OCI-LY1 (cell line): Measurements from ENCODE around the gene KCNIP4.

Experiments
- H2AFZ ChIP-seq: fragments of 200-600 bp; sonication (generic), shearing (Covaris generic); 2 replicates; pipeline ENCODE4 v1.6.0; 2014; ENCODE audit warnings: antibody characterized with exemption, mild to moderate bottlenecking, low read length
- H3F3A ChIP-seq: fragments of 200-600 bp; sonication (generic), shearing (Covaris generic); 2 replicates; pipeline ENCODE4 v1.6.0; 2014; ENCODE audit warnings: mild to moderate bottlenecking, antibody characterized with exemption, low read length, moderate library complexity; ENCODE audit not compliant: insufficient read depth
- H3K27ac ChIP-seq: fragments of 200-600 bp; sonication (generic); 2 replicates; pipeline ENCODE4 v1.5.1; 2014; ENCODE audit warnings: low read length, mixed run types, mild to moderate bottlenecking, low read depth; ENCODE audit not compliant: poor library complexity, severe bottlenecking
- H3K27me3 ChIP-seq: fragments of 200-600 bp; sonication (generic); 2 replicates; pipeline ENCODE4 v1.6.0; 2014; ENCODE audit warnings: antibody characterized with exemption, mild to moderate bottlenecking, low read length, moderate library complexity; ENCODE audit not compliant: insufficient read depth
- H3K36me3 ChIP-seq: fragments of 200-600 bp; sonication (generic); 2 replicates; pipeline ENCODE4 v1.6.1; 2014; ENCODE audit warnings: mild to moderate bottlenecking, antibody characterized with exemption, low read length, moderate library complexity, mixed read lengths; ENCODE audit not compliant: insufficient read depth
- H3K4me1 ChIP-seq: fragments of 200-600 bp; sonication (generic); 2 replicates; pipeline ENCODE4 v1.5.1; 2014; ENCODE audit warnings: mild to moderate bottlenecking, low read length, moderate library complexity; ENCODE audit not compliant: insufficient read depth, severe bottlenecking
- H3K4me2 ChIP-seq: fragments of 200-600 bp; sonication (generic), shearing (Covaris generic); 2 replicates; pipeline ENCODE4 v1.6.1; 2014; ENCODE audit warnings: low read length
- H3K4me3 ChIP-seq: fragments of 200-600 bp; sonication (generic); 2 replicates; pipeline ENCODE4 v1.5.1; 2014; ENCODE audit warnings: low read length, low read depth, mild to moderate bottlenecking, mixed read lengths; ENCODE audit not compliant: poor library complexity, severe bottlenecking
- H3K79me2 ChIP-seq: fragments of 200-600 bp; shearing (Covaris generic); 2 replicates; pipeline ENCODE4 v1.6.1; 2016; ENCODE audit warnings: mixed run types, low read length, mixed read lengths; ENCODE audit not compliant: insufficient read depth
- H3K9ac ChIP-seq: fragments of 200-600 bp; sonication (generic), shearing (Covaris generic); 2 replicates; pipeline ENCODE4 v1.6.1; 2014; ENCODE audit warnings: mild to moderate bottlenecking, low read length, mixed read lengths
- H3K9me2 ChIP-seq: fragments of 200-600 bp; sonication (generic), shearing (Covaris generic); 2 replicates; pipeline ENCODE4 v1.6.1; 2014; ENCODE audit warnings: low read depth, mild to moderate bottlenecking, low read length, mixed read lengths
- H3K9me3 ChIP-seq: fragments of 200-600 bp; shearing (Covaris generic); 2 replicates; pipeline ENCODE4 v1.6.1; 2014; ENCODE audit warnings: low read length, mixed read lengths
- H4K20me1 ChIP-seq: fragments of 200-600 bp; sonication (generic), shearing (Covaris generic); 2 replicates; pipeline ENCODE4 v1.6.0; 2016; ENCODE audit warnings: mild to moderate bottlenecking, low read length; ENCODE audit not compliant: insufficient read depth
- CTCF ChIP-seq: fragments of 200-600 bp; sonication (generic), shearing (Covaris generic); IDR thresholded peaks from 2 replicates; pipeline ENCODE4 v1.5.1; 2017; ENCODE audit warnings: mild to moderate bottlenecking, antibody characterized with exemption, low read length, moderate library complexity, mixed read lengths
- EZH2 ChIP-seq: fragments of 200-600 bp; sonication (generic), shearing (Covaris generic); IDR thresholded peaks from 2 replicates; pipeline ENCODE4 v1.8.0; 2017; ENCODE audit warnings: borderline replicate concordance, mixed run types, mild to moderate bottlenecking, antibody characterized with exemption, low read length, moderate library complexity, mixed read lengths

Gene KCNIP4

GRCh38 chr4:21290562-21290961, 658.0 kb downstream of the KCNIP4 start:
- no peak overlapping the region for H2AFZ ChIP-seq
- no peaks in the 10 kb centered on the region for H3K4me1 ChIP-seq
- no peaks in the 10 kb centered on the region for H3F3A ChIP-seq
- H3K79me2 ChIP-seq = no peaks in the 10 kb centered on the region
- H4K20me1 ChIP-seq = no peaks in the 10 kb centered on the region
- H3K36me3 ChIP-seq = no peaks in the 10 kb centered on the region
- H3K4me3 ChIP-seq = no peak overlapping the region
- no peak overlapping the region for H3K4me2 ChIP-seq
- TF ChIP-seq CTCF (no peak), EZH2 (no peak)
- H3K9ac ChIP-seq = no peak overlapping the region
- no peaks in the 10 kb centered on the region for H3K27me3 ChIP-seq
- H3K27ac ChIP-seq = no peak overlapping the region
- H3K9me3 ChIP-seq = no peaks in the 10 kb centered on the region
- no peaks in the 10 kb centered on the region for H3K9me2 ChIP-seq

GRCh38 chr4:21276046-21276445, 672.5 kb downstream of the KCNIP4 start:
- no peaks in the 10 kb centered on the region for H3K9me2 ChIP-seq
- H3K27ac ChIP-seq = no peak overlapping the region
- H3K36me3 ChIP-seq = no peaks in the 10 kb centered on the region
- no peak overlapping the region for H3K4me2 ChIP-seq
- H3K4me3 ChIP-seq = no peak overlapping the region
- no peaks in the 10 kb centered on the region for H3K9me3 ChIP-seq
- H3K79me2 ChIP-seq = no peaks in the 10 kb centered on the region
- H3K9ac ChIP-seq = no peak overlapping the region
- no peaks in the 10 kb centered on the region for H3K4me1 ChIP-seq
- no peak overlapping the region for H2AFZ ChIP-seq
- no peaks in the 10 kb centered on the region for H3F3A ChIP-seq
- TF ChIP-seq CTCF (no peak), EZH2 (no peak)
- no peaks in the 10 kb centered on the region for H4K20me1 ChIP-seq
- no peaks in the 10 kb centered on the region for H3K27me3 ChIP-seq

GRCh38 chr4:21271439-21272052, 677.0 kb downstream of the KCNIP4 start:
- H3K9ac ChIP-seq = no peak overlapping the region
- H3K79me2 ChIP-seq = no peaks in the 10 kb centered on the region
- H3K4me3 ChIP-seq = no peak overlapping the region
- no peaks in the 10 kb centered on the region for H3K27me3 ChIP-seq
- H3K4me2 ChIP-seq = no peak overlapping the region
- H2AFZ ChIP-seq = no peak overlapping the region
- no peaks in the 10 kb centered on the region for H3K9me2 ChIP-seq
- TF ChIP-seq EZH2 (no peak), CTCF (no peak)
- H4K20me1 ChIP-seq = no peaks in the 10 kb centered on the region
- no peaks in the 10 kb centered on the region for H3K9me3 ChIP-seq
- no peak overlapping the region for H3K27ac ChIP-seq
- H3F3A ChIP-seq = no peaks in the 10 kb centered on the region
- H3K36me3 ChIP-seq = no peaks in the 10 kb centered on the region
- H3K4me1 ChIP-seq = no peaks in the 10 kb centered on the region
